Trophoblast cell (in vitro differentiated cells and primary cell): ENCODE measurements around the gene CEP250.
A peak's percentile ranks its signal among the peaks of the same experiment; 100 is the strongest.

ENCODE experiments used
- DNase-seq, 2 donors: peaks; one replicate each; pipeline ENCODE4 v3.0.0-alpha.2; 2016
- H2AFZ ChIP-seq: 2 replicates; pipeline ENCODE4 v1.6.1; 2013; ENCODE audit warnings: low read length, moderate library complexity, mild to moderate bottlenecking; ENCODE audit not compliant: insufficient read depth, poor library complexity
- H2AK5ac ChIP-seq: 2 replicates; pipeline ENCODE4 v1.6.1; 2013; ENCODE audit warnings: mild to moderate bottlenecking, low read length
- H2BK120ac ChIP-seq: 2 replicates; pipeline ENCODE4 v1.6.1; 2013; ENCODE audit warnings: low read length, mild to moderate bottlenecking, moderate library complexity; ENCODE audit not compliant: insufficient read depth, poor library complexity
- H2BK12ac ChIP-seq: 2 replicates; pipeline ENCODE4 v1.6.1; 2013; ENCODE audit warnings: mild to moderate bottlenecking, low read length, moderate library complexity
- H2BK5ac ChIP-seq: 2 replicates; pipeline ENCODE4 v1.6.1; 2013; ENCODE audit warnings: low read length, low read depth, moderate library complexity, mild to moderate bottlenecking; ENCODE audit not compliant: poor library complexity
- H3K14ac ChIP-seq: 2 replicates; pipeline ENCODE4 v1.6.1; 2013; ENCODE audit warnings: mild to moderate bottlenecking, low read length
- H3K18ac ChIP-seq: 2 replicates; pipeline ENCODE4 v1.6.1; 2013; ENCODE audit warnings: mild to moderate bottlenecking, low read length
- H3K23ac ChIP-seq: 2 replicates; pipeline ENCODE4 v1.6.1; 2013; ENCODE audit warnings: low read length
- H3K27ac ChIP-seq: 2 replicates; pipeline ENCODE4 v1.5.1; 2013; ENCODE audit warnings: low read depth, mild to moderate bottlenecking, inconsistent platforms, low read length, moderate library complexity
- H3K27me3 ChIP-seq: 2 replicates; pipeline ENCODE4 v1.6.1; 2013; ENCODE audit warnings: inconsistent platforms, mild to moderate bottlenecking, low read length, moderate library complexity; ENCODE audit not compliant: insufficient read depth
- H3K36me3 ChIP-seq, 2 experiments: 1 replicate in 1 of 2; 2 replicates in 1 of 2; pipeline ENCODE4 v1.6.1; 2013; ENCODE audit warnings: low read length in 2 of 2, mild to moderate bottlenecking in 2 of 2, moderate library complexity in 1 of 2; ENCODE audit not compliant: insufficient read depth in 2 of 2, control insufficient read depth in 1 of 2
- H3K4ac ChIP-seq: 2 replicates; pipeline ENCODE4 v1.6.1; 2013; ENCODE audit warnings: low read depth, mild to moderate bottlenecking, low read length, moderate library complexity
- H3K4me1 ChIP-seq, 2 experiments: 1 replicate in 1 of 2; 2 replicates in 1 of 2; pipeline ENCODE4 v1.6.1; 2013; ENCODE audit warnings: low read length in 2 of 2, mild to moderate bottlenecking in 2 of 2, moderate library complexity in 1 of 2; ENCODE audit not compliant: insufficient read depth in 2 of 2, control insufficient read depth in 1 of 2
- H3K4me2 ChIP-seq: 2 replicates; pipeline ENCODE4 v1.6.1; 2013; ENCODE audit warnings: inconsistent platforms, mild to moderate bottlenecking, low read length, moderate library complexity
- H3K4me3 ChIP-seq: 2 replicates; pipeline ENCODE4 v1.5.1; 2013; ENCODE audit warnings: mild to moderate bottlenecking, low read depth, low read length, inconsistent platforms
- H3K79me1 ChIP-seq: one replicate; pipeline ENCODE4 v1.6.1; 2013; ENCODE audit warnings: low read length
- H3K79me2 ChIP-seq: 2 replicates; pipeline ENCODE4 v1.6.1; 2013; ENCODE audit warnings: low read length, mild to moderate bottlenecking; ENCODE audit not compliant: control insufficient read depth, insufficient read depth, poor library complexity
- H3K9ac ChIP-seq: 2 replicates; pipeline ENCODE4 v1.6.1; 2013; ENCODE audit warnings: mild to moderate bottlenecking, low read length
- H3K9me3 ChIP-seq: 2 replicates; pipeline ENCODE4 v1.6.1; 2013; ENCODE audit warnings: low read depth, mild to moderate bottlenecking, control low read depth, inconsistent platforms, low read length; ENCODE audit not compliant: insufficient read depth
- H4K12ac ChIP-seq: 2 replicates; pipeline ENCODE4 v1.6.1; 2013; ENCODE audit warnings: low read depth, mild to moderate bottlenecking, low read length, moderate library complexity
- H4K8ac ChIP-seq: 2 replicates; pipeline ENCODE4 v1.6.1; 2013; ENCODE audit warnings: low read depth, mild to moderate bottlenecking, low read length, moderate library complexity
- H4K91ac ChIP-seq: one replicate; pipeline ENCODE4 v1.6.1; 2013; ENCODE audit warnings: low read depth, mild to moderate bottlenecking, low read length, moderate library complexity
- WGBS: extraction: QIAGEN DNeasy Blood & Tissue Kit; methylation state at CpG from one replicate; pipeline ENCODE4 v1.1.7; 2013; ENCODE audit warnings: missing lambda C conversion rate; ENCODE audit not compliant: insufficient read length, insufficient coverage; ENCODE audit errors: extremely low coverage; 5-methylcytosine and 5-hydroxymethylcytosine counted together

CEP250 gene

DNA sequence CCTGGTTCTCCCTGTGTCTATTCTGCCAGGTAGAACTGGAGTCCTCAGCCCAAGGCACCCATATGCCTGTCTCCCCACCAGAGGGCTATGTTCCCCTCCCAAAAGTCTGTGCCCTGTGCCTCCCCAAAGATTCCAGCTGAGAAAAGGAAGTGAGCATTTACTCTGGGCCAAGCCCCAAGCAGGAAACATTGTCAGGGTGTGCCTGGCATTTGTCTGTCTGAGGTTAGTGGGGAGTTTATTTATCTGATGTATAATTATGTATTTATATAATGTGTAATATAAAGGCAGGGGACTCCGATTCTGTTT is 23.0 kb upstream of the CEP250 start:
- Histone ChIP-seq H3K79me1 (peaks cover 8% of the 10 kb centered on the region), H3K4me3 (no peak overlapping the region), H3K4ac (no peak overlapping the region), H2BK5ac (no peak overlapping the region), H4K8ac (no peak overlapping the region), H4K91ac (peak overlapping the region; percentile 42), H3K4me1 (peaks cover 11 to 19% of the 10 kb centered on the region in 2 experiments), H4K12ac (no peak overlapping the region), H2AK5ac (no peak overlapping the region), H3K27ac (no peak overlapping the region), H3K14ac (no peak overlapping the region), H2BK12ac (no peak overlapping the region), H3K36me3 (no peaks in the 10 kb centered on the region), H3K4me2 (no peak overlapping the region), H3K27me3 (no peaks in the 10 kb centered on the region), H2BK120ac (peak overlapping the region; percentile 36), H3K18ac (no peak overlapping the region), H3K9ac (no peak overlapping the region), H2AFZ (no peak overlapping the region), H3K23ac (no peak overlapping the region), H3K79me2 (no peaks in the 10 kb centered on the region), H3K9me3 (peaks cover 1% of the 10 kb centered on the region)
- DNase-seq: no peak
- WGBS: no CpG with 5 or more reads among the region's 1 CpG

DNA sequence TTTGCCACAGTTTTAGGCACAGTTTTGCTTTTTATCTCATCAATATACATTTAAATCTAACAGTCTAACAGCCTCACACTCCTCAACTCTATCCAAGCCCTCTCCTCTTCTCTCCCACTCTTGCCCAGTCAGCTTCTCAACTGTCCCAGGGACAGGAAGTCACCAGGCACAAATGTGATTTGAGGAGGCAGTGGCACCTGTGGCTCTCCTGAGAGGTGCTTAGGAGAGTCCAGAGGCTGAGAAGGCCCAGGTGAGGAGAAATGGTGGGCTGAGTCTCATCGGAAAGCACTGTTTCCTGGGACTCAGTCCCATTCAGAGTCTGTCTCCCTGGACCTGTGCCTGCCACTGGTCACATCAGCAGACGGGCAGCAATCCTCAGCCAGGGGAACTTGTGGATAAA is 22.1 kb upstream of the CEP250 start:
- Histone ChIP-seq H3K79me2 (no peaks in the 10 kb centered on the region), H4K8ac (no peak overlapping the region), H4K12ac (no peak overlapping the region), H2BK120ac (no peak overlapping the region), H3K14ac (no peak overlapping the region), H3K79me1 (peaks cover 8% of the 10 kb centered on the region), H3K27ac (no peak overlapping the region), H3K4me1 (peaks cover 11 to 19% of the 10 kb centered on the region in 2 experiments), H3K4me3 (no peak overlapping the region), H3K4ac (no peak overlapping the region), H3K4me2 (no peak overlapping the region), H4K91ac (no peak overlapping the region), H3K36me3 (no peaks in the 10 kb centered on the region), H2BK12ac (no peak overlapping the region), H3K23ac (no peak overlapping the region), H2AFZ (no peak overlapping the region), H3K9me3 (peaks cover 1% of the 10 kb centered on the region), H2AK5ac (no peak overlapping the region), H3K9ac (no peak overlapping the region), H2BK5ac (no peak overlapping the region), H3K18ac (no peak overlapping the region), H3K27me3 (no peaks in the 10 kb centered on the region)
- WGBS: no CpG with 5 or more reads among the region's 2 CpGs
- DNase-seq: no peak

- Histone ChIP-seq H3K4ac (no peak overlapping the region), H3K79me2 (no peaks in the 10 kb centered on the region), H2AFZ (no peak overlapping the region), H4K12ac (no peak overlapping the region), H2BK12ac (no peak overlapping the region), H3K79me1 (peaks cover 8% of the 10 kb centered on the region), H4K8ac (no peak overlapping the region), H2AK5ac (no peak overlapping the region), H3K23ac (no peak overlapping the region), H3K4me3 (no peak overlapping the region), H3K27ac (no peak overlapping the region), H2BK5ac (no peak overlapping the region), H3K4me1 (peaks cover 11 to 19% of the 10 kb centered on the region in 2 experiments), H3K4me2 (no peak overlapping the region), H3K36me3 (no peaks in the 10 kb centered on the region), H4K91ac (no peak overlapping the region), H2BK120ac (no peak overlapping the region), H3K18ac (no peak overlapping the region), H3K27me3 (no peaks in the 10 kb centered on the region), H3K9me3 (peaks cover 1% of the 10 kb centered on the region), H3K14ac (no peak overlapping the region), H3K9ac (no peak overlapping the region)
- WGBS: no CpG with 5 or more reads among the region's 53 CpGs
- DNase-seq: no peak
Measured at GRCh38 chr20:35434085-35435005, 21.1 kb upstream of the CEP250 start.

DNA sequence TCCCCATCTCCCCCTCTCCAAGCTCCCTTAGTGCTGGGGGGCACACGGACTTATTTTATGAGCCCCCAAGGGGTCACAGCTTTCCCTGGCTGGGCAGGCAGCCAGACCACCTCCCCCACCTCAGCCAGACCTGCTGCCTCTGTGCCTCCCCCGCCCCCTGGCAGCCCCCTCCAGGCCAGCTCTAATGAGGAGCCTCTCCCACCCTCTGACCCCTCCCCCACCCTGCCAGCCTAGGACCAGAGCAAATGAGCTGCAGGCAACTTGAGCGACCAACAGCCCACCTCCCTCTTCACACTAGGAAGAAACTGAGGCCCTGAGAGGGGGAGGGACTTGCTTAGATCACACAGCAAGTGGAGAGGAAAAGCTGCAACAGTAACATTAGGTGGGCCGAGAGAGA is 19.2 kb upstream of the CEP250 start:
- Histone ChIP-seq H2BK120ac (no peak overlapping the region), H4K91ac (no peak overlapping the region), H4K8ac (no peak overlapping the region), H3K79me1 (peaks cover 8% of the 10 kb centered on the region), H3K27ac (no peak overlapping the region), H3K14ac (no peak overlapping the region), H3K18ac (no peak overlapping the region), H3K9ac (no peak overlapping the region), H3K4me1 (peaks cover 11 to 19% of the 10 kb centered on the region in 2 experiments), H3K9me3 (peaks cover 1% of the 10 kb centered on the region), H3K23ac (no peak overlapping the region), H3K79me2 (no peaks in the 10 kb centered on the region), H2AFZ (no peak overlapping the region), H2BK5ac (no peak overlapping the region), H2BK12ac (no peak overlapping the region), H3K27me3 (no peaks in the 10 kb centered on the region), H3K4me2 (no peak overlapping the region), H3K4ac (no peak overlapping the region), H4K12ac (no peak overlapping the region), H3K4me3 (no peak overlapping the region), H3K36me3 (no peaks in the 10 kb centered on the region), H2AK5ac (no peak overlapping the region)
- whole genome bisulfite sequencing: no CpG with 5 or more reads among the region's 4 CpGs
- no peak for DNase-seq
